ENCODE measurements around the gene TMEM248.
"Not testable (repeated sequence)": the region's sequence is repeated elsewhere in the genome, so short reads cannot be mapped to it uniquely, and the experiment has no call there.

The TMEM248 gene, protein sequence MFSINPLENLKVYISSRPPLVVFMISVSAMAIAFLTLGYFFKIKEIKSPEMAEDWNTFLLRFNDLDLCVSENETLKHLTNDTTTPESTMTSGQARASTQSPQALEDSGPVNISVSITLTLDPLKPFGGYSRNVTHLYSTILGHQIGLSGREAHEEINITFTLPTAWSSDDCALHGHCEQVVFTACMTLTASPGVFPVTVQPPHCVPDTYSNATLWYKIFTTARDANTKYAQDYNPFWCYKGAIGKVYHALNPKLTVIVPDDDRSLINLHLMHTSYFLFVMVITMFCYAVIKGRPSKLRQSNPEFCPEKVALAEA

DNA sequence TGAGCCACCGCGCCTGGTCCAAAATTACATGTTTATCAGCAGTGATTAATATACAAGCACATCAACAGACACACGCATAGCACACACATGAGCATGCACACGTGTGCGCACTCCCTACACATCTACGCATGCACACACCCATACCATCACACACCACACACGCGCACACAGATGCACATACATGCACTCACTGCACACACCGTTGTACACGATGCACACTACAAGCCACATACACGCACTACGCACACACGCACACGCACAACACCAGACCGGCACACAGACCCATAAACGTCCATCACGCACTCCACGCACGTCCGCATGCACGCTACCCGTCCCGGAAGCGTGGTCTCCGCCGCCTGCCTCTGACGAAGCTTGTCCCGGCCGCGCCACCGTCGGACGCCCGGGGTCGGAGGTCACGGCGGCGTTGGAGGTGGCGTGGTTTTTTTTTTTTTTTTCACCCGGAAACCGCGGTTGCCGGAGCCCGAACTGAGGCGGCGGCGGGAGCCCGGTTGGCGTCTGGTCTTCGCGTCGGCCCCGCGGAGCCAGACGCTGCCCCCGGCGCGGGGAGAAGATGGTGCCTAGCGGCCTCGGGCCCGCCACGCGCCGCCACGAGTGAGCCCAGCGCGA, at the start of gene TMEM248:
Gene TMEM248, plus strand, starts transcription at position 457 of the 627 bp plus-strand sequence. CDS start 20,641 bp downstream, outside the sequence.
- Histone ChIP-seq H3K4me3 (ENCODE audit: low read depth, low read length) (peak within 1 kb of the TSS; percentile 54), H3K27me3 (ENCODE audit: insufficient read depth, low read depth, severe bottlenecking) (no peaks in the 10 kb centered on the region), H3K9me3 (ENCODE audit: severe bottlenecking) (no peaks in the 10 kb centered on the region), H3K36me3 (peaks cover 25% of the 10 kb centered on the region), H3K27ac (peak within 1 kb of the TSS; percentile 81)
- DNase-seq = peak; percentile 88
- TF ChIP-seq, protein P1, sequence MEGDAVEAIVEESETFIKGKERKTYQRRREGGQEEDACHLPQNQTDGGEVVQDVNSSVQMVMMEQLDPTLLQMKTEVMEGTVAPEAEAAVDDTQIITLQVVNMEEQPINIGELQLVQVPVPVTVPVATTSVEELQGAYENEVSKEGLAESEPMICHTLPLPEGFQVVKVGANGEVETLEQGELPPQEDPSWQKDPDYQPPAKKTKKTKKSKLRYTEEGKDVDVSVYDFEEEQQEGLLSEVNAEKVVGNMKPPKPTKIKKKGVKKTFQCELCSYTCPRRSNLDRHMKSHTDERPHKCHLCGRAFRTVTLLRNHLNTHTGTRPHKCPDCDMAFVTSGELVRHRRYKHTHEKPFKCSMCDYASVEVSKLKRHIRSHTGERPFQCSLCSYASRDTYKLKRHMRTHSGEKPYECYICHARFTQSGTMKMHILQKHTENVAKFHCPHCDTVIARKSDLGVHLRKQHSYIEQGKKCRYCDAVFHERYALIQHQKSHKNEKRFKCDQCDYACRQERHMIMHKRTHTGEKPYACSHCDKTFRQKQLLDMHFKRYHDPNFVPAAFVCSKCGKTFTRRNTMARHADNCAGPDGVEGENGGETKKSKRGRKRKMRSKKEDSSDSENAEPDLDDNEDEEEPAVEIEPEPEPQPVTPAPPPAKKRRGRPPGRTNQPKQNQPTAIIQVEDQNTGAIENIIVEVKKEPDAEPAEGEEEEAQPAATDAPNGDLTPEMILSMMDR (IDR thresholded peaks at IDR 0.05; ENCODE audit: low read depth, low read length) = no peak

DNA sequence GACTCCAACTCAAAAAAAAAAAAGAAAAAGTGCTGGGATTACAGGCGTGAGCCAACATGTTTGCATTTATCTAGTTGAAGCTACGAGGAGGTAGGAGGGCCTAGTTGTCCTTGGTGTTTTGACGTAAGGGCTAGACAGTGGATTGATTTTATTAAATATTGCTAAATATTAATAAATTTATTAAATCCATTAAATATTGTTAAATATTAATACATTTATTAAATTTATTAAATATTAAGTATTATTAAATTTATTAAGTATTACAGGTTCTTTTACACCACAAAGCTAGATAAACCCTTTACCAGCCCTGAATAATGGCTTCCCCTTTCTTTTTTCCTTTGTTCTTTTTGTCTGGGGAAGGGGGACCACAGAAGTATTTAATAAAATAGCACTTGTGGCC, 47.5 kb upstream of the TMEM248 start:
- no peak for DNase-seq
- Histone ChIP-seq H3K27ac (no peak overlapping the region), H3K36me3 (no peaks in the 10 kb centered on the region; the same call in 1 of the 2 replicates), H3K9me3 (ENCODE audit: severe bottlenecking) (no peaks in the 10 kb centered on the region), H3K4me3 (ENCODE audit: low read depth, low read length) (no peak overlapping the region), H3K27me3 (ENCODE audit: insufficient read depth, low read depth, severe bottlenecking) (no peaks in the 10 kb centered on the region)
- TF ChIP-seq, protein P1 (IDR thresholded peaks at IDR 0.05; ENCODE audit: low read depth, low read length) = no peak

DNA sequence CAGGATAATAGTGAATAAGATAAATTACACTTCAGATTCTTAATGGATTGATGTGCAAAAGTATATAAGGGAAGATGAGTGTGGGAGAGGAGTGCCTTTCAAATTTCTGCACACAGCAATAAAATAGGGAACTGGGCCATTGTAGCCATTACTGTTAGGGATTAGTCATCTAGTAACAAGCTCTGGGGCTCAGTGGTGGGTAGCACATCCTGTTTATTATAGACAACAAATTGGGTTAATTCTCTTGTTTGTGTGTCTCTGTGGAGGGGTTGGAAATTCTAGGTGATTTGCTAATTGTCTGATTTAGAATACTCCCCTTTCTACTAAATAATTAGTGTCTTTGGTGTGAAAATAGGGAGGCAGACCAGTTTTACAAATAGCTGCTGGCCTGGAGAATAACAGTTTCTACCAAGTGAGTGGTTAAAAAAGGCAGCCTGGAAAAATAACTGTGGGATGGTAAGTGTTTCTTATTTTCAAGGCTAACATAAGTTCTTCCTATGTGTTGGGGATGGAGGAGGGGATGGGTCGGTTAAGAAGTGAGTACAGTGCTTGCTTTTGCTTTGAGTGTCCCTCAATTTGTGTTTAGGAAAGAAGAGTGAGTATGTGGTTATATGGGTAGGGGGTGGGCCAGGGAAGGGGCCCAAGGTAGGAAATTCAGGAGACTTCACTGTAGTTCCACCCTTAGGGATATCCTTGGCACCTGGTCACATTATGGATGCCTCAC, 43.3 kb upstream of the TMEM248 start:
- TF ChIP-seq, protein P1 (IDR thresholded peaks at IDR 0.05; ENCODE audit: low read depth, low read length) = no peak
- DNase-seq = no peak
- no peak overlapping the region for H3K4me3 ChIP-seq (ENCODE audit: low read depth, low read length)
- no peaks in the 10 kb centered on the region for H3K36me3 ChIP-seq
- H3K27ac ChIP-seq = no peak overlapping the region
- no peaks in the 10 kb centered on the region for H3K27me3 ChIP-seq (ENCODE audit: insufficient read depth, low read depth, severe bottlenecking)
- no peaks in the 10 kb centered on the region for H3K9me3 ChIP-seq (ENCODE audit: severe bottlenecking)

DNA sequence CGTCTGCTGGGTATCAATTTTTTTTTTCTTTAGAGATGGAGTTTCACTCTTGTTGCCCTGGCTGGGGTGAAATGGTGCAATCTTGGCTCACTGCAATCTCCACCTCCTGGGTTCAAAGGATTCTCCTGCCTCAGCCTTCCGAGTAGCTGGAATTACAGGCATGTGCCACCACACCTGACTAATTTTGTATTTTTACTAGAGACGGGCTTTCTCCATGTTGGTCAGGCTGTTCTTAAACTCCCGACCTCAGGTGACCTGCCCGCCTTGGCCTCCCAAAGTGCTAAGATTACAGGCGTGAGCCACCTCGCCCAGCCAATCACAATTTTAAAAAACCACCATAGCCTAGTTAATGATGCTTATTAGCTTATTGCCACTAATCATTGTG, 42.7 kb upstream of the TMEM248 start:
- H3K4me3 ChIP-seq (ENCODE audit: low read depth, low read length); H3K36me3 ChIP-seq; H3K9me3 ChIP-seq (ENCODE audit: severe bottlenecking); DNase-seq; H3K27ac ChIP-seq; H3K27me3 ChIP-seq (ENCODE audit: insufficient read depth, low read depth, severe bottlenecking): not testable (repeated sequence)

DNA sequence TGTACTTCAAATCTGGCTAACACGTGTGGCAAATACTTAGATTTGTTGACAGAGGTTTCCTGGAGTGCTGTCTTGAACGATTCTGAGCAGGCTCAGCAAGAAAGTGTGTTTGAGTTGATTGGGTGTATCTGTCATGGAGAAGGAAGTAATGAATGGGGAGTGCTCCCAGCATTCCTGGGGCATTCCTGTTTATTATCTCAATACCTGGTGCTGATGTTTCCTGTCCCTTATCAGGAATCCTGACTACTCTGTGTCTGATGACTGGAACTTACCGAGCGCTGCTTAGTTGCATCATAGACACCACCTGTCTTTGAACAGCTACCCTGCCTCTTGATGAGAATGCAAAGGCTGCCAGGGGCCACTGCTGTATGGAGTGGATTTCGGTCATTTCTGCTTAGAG, 41.0 kb upstream of the TMEM248 start:
- H3K36me3 ChIP-seq = no peaks in the 10 kb centered on the region
- H3K27ac ChIP-seq = no peak overlapping the region
- TF ChIP-seq, protein P1 (IDR thresholded peaks at IDR 0.05; ENCODE audit: low read depth, low read length) = no peak
- no peak overlapping the region for H3K4me3 ChIP-seq (ENCODE audit: low read depth, low read length)
- DNase-seq = no peak
- no peaks in the 10 kb centered on the region for H3K27me3 ChIP-seq (ENCODE audit: insufficient read depth, low read depth, severe bottlenecking)
- no peaks in the 10 kb centered on the region for H3K9me3 ChIP-seq (ENCODE audit: severe bottlenecking)

DNA sequence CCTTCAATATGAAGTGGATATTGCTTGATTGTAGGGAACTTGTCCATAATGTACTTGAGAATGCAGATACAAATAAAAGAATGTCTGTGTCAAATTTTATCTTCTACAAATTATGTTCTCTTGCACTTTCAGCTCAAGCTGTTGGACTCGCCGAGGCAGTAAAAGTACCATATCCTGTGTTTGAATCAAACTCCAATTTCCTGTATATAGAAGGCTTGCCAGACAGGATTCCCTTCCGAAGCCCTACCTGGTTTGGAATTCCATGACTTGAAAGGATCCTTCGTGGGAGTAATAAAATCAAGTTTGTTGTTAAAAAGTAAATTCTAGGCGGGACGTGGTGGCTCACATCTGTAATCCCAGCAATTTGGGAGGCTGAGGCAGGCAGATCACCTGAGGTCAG, 40.4 kb upstream of the TMEM248 start:
- not testable (repeated sequence) for H3K36me3 ChIP-seq; H3K9me3 ChIP-seq (ENCODE audit: severe bottlenecking); H3K27me3 ChIP-seq (ENCODE audit: insufficient read depth, low read depth, severe bottlenecking); H3K27ac ChIP-seq; H3K4me3 ChIP-seq (ENCODE audit: low read depth, low read length); DNase-seq

All from WERI-Rb-1 (cell line).